Hair follicular keratinocyte (primary cell): ENCODE data around the gene CCDC126. TPM values are rescaled to one million over a fixed set of nuclear protein-coding genes. Genes with fewer than 3 reads are reported as not detected.

Experiments used
- total RNA-seq: library from RNA; depleted of rRNA; stranded (reverse); fragments of >200 nt; gene quantifications from 2 replicates; pipeline ENCODE4 v1.2.3, GENCODE V29; 2015

CCDC126 gene, protein sequence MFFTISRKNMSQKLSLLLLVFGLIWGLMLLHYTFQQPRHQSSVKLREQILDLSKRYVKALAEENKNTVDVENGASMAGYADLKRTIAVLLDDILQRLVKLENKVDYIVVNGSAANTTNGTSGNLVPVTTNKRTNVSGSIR
- 5.5 and 6.4 TPM in 2 replicates for total RNA-seq

DNA sequence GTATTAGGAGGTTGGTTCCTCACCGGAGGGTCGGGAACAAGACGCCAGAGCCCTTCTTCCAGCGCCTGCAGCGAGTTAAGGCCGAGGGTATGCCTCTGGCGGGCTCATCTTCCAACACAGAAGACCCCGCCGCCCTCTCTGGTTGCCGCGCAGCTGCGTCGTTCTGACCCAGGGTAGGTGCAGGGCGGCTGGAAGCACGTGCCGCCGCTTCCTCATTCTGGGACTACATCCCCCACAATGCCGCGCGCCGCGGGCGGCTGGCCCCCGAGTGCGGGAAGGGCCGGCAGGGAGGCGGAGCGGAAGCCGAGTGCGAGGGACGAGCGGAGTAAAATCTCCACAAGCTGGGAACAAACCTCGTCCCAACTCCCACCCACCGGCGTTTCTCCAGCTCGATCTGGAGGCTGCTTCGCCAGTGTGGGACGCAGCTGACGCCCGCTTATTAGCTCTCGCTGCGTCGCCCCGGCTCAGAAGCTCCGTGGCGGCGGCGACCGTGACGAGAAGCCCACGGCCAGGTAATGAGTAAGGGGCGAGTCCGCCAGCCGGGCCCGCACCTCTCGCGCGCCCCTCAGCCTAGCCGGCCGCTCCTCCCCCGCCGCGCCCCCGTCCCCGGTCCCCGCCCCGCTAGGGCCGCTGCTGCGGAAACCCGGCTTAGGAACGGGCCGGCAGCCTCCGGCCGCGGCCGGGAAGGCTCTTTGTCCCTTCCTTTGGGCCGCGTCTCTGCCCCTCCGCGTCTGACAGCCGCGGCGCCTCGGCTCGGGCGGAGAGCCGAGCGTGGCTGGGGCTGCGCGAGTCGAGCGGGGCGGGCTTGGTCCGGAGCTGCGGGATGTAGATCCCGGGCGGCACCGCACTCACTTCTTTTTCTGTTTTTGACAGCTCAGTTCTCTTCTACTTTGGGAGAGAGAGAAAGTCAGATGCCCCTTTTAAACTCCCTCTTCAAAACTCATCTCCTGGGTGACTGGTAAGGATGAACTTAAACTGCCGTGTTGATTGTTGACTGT, at the start of gene CCDC126:
Gene CCDC126, plus strand, starts transcription at position 289 of the 998 bp plus-strand sequence. CDS start 13,934 bp downstream, outside the sequence.

DNA sequence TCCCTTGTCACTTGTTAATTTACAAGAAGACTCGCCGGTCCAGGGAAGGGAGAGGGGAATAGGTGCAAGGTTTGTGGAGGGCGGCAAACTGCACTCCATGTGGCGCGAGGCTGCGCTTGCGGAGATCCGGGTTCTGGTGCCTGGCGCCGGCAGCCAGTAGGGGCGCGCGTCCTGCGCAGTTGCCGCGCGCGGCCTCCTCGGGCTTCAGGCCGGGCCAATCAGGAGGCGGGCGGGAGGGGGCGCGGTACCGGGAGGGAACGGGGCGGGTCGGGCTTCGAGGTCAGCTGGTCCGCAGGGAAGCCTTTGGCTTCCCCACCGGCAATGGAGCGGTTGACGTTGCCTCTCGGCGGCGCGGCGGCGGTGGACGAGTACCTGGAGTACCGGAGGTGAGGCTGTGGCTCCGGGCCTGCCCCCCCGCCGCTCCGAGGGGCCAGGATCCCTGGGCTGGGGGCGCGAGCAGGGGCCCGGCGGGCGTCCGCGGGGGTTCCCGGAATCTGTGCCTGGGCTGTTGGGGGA, 82.8 kb downstream of the CCDC126 start, which contains the start of gene FAM221A:
Gene FAM221A, plus strand, starts transcription at position 302 of the 516 bp plus-strand sequence. Its CDS starts 20 bp downstream, at position 322.

Other genes starting within 250 kb of the CCDC126 start
- gene IGF2BP3, start 126.9 kb upstream of the CCDC126 start, total RNA-seq = 12.0 and 14.0 TPM in 2 replicates
- 11.3 and 15.0 TPM in 2 replicates for gene TRA2A, start 65.4 kb upstream of the CCDC126 start, total RNA-seq
- gene FAM221A, start 82.8 kb downstream of the CCDC126 start, total RNA-seq = 0.08 and 0.23 TPM in 2 replicates
- not detected in 2 replicates for gene STK31, start 112.8 kb downstream of the CCDC126 start, total RNA-seq